ENCODE data around the gene MAN2B2.

MAN2B2 gene

GRCh38 chr4:6655924-6656323 is 80.9 kb downstream of the MAN2B2 start:
- peaks cover 8% of the 10 kb centered on the region for H3K4me1 ChIP-seq (ENCODE audit: control insufficient read depth, insufficient read depth, low read length)
- H3K36me3 ChIP-seq (ENCODE audit: insufficient read depth, low read length), result no peaks in the 10 kb centered on the region
- H3K4me2 ChIP-seq (ENCODE audit: low read length), result no peak overlapping the region
- H3K4me3 ChIP-seq (ENCODE audit: low read length), result no peak overlapping the region
- no peaks in the 10 kb centered on the region for H3K27me3 ChIP-seq (ENCODE audit: control insufficient read depth, insufficient read depth, low read length)
- no peaks in the 10 kb centered on the region for H3K9me3 ChIP-seq (replicated peaks; ENCODE audit: low read length)
- no peak overlapping the region for H3K9ac ChIP-seq (ENCODE audit: low read depth, low read length)

DNA sequence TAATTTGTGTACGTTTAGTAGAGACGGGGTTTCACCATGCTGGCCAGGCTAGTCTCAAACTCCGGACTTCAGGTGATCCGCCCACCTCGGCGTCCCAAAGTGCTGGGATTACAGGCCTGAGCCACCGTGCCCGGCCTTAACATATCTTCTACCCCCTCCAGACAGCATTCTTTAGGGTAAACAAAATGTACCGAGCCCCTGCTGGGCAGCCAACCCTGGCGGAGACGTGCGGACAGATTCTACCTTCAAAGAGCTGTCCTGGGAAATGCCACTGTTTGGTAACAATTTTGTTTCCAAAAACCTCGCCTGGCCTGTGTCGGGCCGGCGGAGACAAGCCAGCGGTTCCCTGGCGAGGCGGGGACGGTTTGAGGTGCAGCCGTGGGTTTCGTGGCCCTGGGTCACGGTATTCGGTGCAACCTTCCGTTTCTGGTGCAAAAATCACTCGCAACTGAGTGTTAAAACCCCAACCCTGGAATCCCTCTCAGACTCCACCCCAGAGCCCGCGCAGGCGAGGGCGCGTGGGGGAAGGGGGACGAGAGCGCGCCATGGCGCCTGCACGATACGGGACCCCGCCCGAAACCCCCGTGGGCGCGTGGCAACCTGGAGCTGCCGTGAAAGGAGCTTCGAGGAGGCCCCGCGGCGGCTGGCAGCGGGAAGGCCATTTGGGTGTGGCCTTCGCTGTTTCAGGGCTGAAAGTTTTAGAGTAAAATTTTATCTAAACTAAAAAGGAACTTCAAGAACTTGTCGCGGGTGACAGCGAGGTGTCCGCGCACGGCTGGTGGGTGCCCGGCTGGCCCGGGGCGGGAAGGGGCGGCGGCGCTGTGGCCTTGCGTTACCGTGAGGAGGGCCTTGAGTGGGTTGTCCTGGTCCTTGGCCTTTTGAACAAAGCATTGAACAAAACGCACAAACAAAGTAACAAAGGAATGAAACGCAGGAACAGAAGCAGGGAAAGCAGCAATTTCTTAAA is 82.5 kb downstream of the MAN2B2 start:
- Histone ChIP-seq H3K4me2 (ENCODE audit: low read length) (no peak overlapping the region), H3K27me3 (ENCODE audit: control insufficient read depth, insufficient read depth, low read length) (no peaks in the 10 kb centered on the region), H3K4me1 (ENCODE audit: control insufficient read depth, insufficient read depth, low read length) (peaks cover 8% of the 10 kb centered on the region), H3K4me3 (ENCODE audit: low read length) (no peak overlapping the region), H3K36me3 (ENCODE audit: insufficient read depth, low read length) (no peaks in the 10 kb centered on the region), H3K9ac (ENCODE audit: low read depth, low read length) (no peak overlapping the region), H3K9me3 (replicated peaks; ENCODE audit: low read length) (no peaks in the 10 kb centered on the region)

DNA sequence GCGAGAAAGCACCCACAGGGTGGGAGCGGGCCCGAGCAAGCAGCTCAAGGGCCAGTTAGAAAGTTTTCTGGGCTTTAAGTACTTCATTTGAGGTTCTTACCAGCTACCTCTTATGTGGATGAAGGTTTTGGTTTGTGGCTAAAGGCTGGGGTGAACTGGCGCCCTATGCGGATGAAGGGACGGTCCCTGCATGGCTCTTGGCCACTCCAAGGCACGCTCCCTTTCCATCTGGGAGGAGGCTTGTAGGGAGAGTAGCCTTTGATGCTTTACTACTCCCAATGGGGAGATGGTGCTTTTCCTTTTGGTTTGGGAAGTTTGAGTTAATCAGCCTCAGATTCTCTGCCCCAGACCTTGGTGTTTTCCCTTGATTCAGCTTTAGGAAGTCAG is 83.2 kb downstream of the MAN2B2 start:
- H3K4me2 ChIP-seq (ENCODE audit: low read length), result peak overlapping the region; percentile 80
- no peaks in the 10 kb centered on the region for H3K9me3 ChIP-seq (replicated peaks; ENCODE audit: low read length)
- H3K36me3 ChIP-seq (ENCODE audit: insufficient read depth, low read length), result no peaks in the 10 kb centered on the region
- H3K27me3 ChIP-seq (ENCODE audit: control insufficient read depth, insufficient read depth, low read length), result peaks cover 7% of the 10 kb centered on the region
- peaks cover 8% of the 10 kb centered on the region for H3K4me1 ChIP-seq (ENCODE audit: control insufficient read depth, insufficient read depth, low read length)
- H3K4me3 ChIP-seq (ENCODE audit: low read length), result peak overlapping the region; percentile 62
- no peak overlapping the region for H3K9ac ChIP-seq (ENCODE audit: low read depth, low read length)

DNA sequence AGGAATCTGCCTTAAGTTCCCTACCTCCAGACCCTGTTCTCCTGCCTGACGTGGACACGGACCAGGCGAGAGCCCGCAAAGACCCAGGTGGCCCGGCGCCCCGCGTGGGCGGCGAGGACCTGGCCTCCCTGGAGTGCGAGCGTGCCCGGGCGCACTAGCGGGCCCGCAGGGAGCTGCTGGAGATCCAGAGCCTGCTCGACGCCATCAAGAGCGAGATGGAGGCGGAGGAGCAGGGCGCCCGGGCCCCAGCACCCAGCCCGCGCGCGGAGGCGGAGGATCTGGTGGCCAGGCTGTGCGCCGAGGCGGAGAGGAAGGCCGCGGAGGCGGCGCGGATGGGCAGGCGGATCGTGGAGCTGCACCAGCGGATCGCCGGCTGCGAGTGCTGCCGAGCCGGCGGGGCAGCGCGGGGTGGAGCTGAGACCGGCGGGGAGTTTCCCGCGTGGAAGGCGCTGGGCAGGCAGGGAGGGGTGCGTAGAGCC is 83.6 kb downstream of the MAN2B2 start:
- Histone ChIP-seq H3K36me3 (ENCODE audit: insufficient read depth, low read length) (no peaks in the 10 kb centered on the region), H3K4me3 (ENCODE audit: low read length) (peak overlapping the region; percentile 62), H3K27me3 (ENCODE audit: control insufficient read depth, insufficient read depth, low read length) (peaks cover 11% of the 10 kb centered on the region), H3K4me2 (ENCODE audit: low read length) (peak overlapping the region; percentile 80), H3K9ac (ENCODE audit: low read depth, low read length) (peak overlapping the region; percentile 56), H3K4me1 (ENCODE audit: control insufficient read depth, insufficient read depth, low read length) (peaks cover 8% of the 10 kb centered on the region), H3K9me3 (replicated peaks; ENCODE audit: low read length) (no peaks in the 10 kb centered on the region)

- Histone ChIP-seq H3K27me3 (ENCODE audit: control insufficient read depth, insufficient read depth, low read length) (peaks cover 20% of the 10 kb centered on the region), H3K4me1 (ENCODE audit: control insufficient read depth, insufficient read depth, low read length) (peaks cover 18% of the 10 kb centered on the region)
Observed at GRCh38 chr4:6659897-6660296, 84.9 kb downstream of the MAN2B2 start.

GRCh38 chr4:6660430-6660829 is 85.4 kb downstream of the MAN2B2 start:
- Histone ChIP-seq H3K9me3 (replicated peaks; ENCODE audit: low read length) (no peaks in the 10 kb centered on the region), H3K4me2 (ENCODE audit: low read length) (no peak overlapping the region), H3K27me3 (ENCODE audit: control insufficient read depth, insufficient read depth, low read length) (peaks cover 25% of the 10 kb centered on the region), H3K36me3 (ENCODE audit: insufficient read depth, low read length) (no peaks in the 10 kb centered on the region), H3K9ac (ENCODE audit: low read depth, low read length) (no peak overlapping the region), H3K4me1 (ENCODE audit: control insufficient read depth, insufficient read depth, low read length) (peaks cover 18% of the 10 kb centered on the region), H3K4me3 (ENCODE audit: low read length) (no peak overlapping the region)

More at GRCh38 chr4:6659897-6660296, 84.9 kb downstream of the MAN2B2 start:
- H3K4me2 ChIP-seq (ENCODE audit: low read length), result no peak overlapping the region
- no peaks in the 10 kb centered on the region for H3K36me3 ChIP-seq (ENCODE audit: insufficient read depth, low read length)
- no peaks in the 10 kb centered on the region for H3K9me3 ChIP-seq (replicated peaks; ENCODE audit: low read length)
- H3K9ac ChIP-seq (ENCODE audit: low read depth, low read length), result no peak overlapping the region
- no peak overlapping the region for H3K4me3 ChIP-seq (ENCODE audit: low read length)

DNA sequence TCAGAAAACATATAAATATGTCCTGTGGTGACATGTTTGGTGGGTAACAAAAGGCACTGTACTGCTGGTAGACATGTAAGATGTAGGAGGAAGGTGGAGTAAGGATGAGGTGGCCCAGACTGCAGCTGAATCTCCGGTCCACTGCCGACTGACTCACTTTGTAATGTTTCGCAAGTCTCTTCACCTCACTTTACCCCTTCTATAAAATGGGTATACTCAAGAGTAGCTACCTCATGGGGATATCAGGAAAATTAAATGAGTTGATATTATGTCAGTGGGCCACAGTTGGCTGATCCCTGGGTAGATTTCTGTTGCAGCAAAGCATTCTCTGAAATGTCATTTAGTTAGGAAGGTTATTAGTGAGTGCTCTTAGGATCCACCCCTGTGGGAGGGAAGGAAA is 87.6 kb downstream of the MAN2B2 start:
- H3K4me3 ChIP-seq (ENCODE audit: low read length), result no peak overlapping the region
- peaks cover 18% of the 10 kb centered on the region for H3K4me1 ChIP-seq (ENCODE audit: control insufficient read depth, insufficient read depth, low read length)
- H3K9ac ChIP-seq (ENCODE audit: low read depth, low read length), result no peak overlapping the region
- peaks cover 25% of the 10 kb centered on the region for H3K27me3 ChIP-seq (ENCODE audit: control insufficient read depth, insufficient read depth, low read length)
- no peaks in the 10 kb centered on the region for H3K36me3 ChIP-seq (ENCODE audit: insufficient read depth, low read length)
- H3K4me2 ChIP-seq (ENCODE audit: low read length), result no peak overlapping the region
- no peaks in the 10 kb centered on the region for H3K9me3 ChIP-seq (replicated peaks; ENCODE audit: low read length)

- Histone ChIP-seq H3K9me3 (replicated peaks; ENCODE audit: low read length) (no peaks in the 10 kb centered on the region), H3K4me3 (ENCODE audit: low read length) (peak overlapping the region; percentile 51), H3K4me2 (ENCODE audit: low read length) (peak overlapping the region; percentile 74), H3K4me1 (ENCODE audit: control insufficient read depth, insufficient read depth, low read length) (peaks cover 21% of the 10 kb centered on the region), H3K9ac (ENCODE audit: low read depth, low read length) (no peak overlapping the region), H3K27me3 (ENCODE audit: control insufficient read depth, insufficient read depth, low read length) (peaks cover 25% of the 10 kb centered on the region), H3K36me3 (ENCODE audit: insufficient read depth, low read length) (no peaks in the 10 kb centered on the region)
Observed at GRCh38 chr4:6663596-6664393, 88.8 kb downstream of the MAN2B2 start.

DNA sequence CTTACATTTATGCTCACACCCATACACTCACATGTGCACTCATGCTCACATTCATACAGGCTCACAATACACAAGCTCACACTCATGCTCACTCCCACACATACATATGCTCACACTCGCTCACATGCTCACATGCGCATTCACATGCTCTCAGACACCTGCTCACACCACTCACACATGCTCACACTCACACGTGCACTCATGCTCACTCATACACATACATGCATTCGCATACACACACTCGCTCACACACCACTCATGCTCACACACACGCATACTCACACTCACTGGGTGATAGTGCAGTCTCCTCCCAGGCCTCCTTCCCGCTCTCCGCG is 90.3 kb downstream of the MAN2B2 start:
- H3K4me2 ChIP-seq (ENCODE audit: low read length), result no peak overlapping the region
- no peaks in the 10 kb centered on the region for H3K36me3 ChIP-seq (ENCODE audit: insufficient read depth, low read length)
- no peak overlapping the region for H3K4me3 ChIP-seq (ENCODE audit: low read length)
- H3K27me3 ChIP-seq (ENCODE audit: control insufficient read depth, insufficient read depth, low read length), result peaks cover 25% of the 10 kb centered on the region
- peaks cover 20% of the 10 kb centered on the region for H3K4me1 ChIP-seq (ENCODE audit: control insufficient read depth, insufficient read depth, low read length)
- H3K9me3 ChIP-seq (replicated peaks; ENCODE audit: low read length), result no peaks in the 10 kb centered on the region
- H3K9ac ChIP-seq (ENCODE audit: low read depth, low read length), result no peak overlapping the region

DNA sequence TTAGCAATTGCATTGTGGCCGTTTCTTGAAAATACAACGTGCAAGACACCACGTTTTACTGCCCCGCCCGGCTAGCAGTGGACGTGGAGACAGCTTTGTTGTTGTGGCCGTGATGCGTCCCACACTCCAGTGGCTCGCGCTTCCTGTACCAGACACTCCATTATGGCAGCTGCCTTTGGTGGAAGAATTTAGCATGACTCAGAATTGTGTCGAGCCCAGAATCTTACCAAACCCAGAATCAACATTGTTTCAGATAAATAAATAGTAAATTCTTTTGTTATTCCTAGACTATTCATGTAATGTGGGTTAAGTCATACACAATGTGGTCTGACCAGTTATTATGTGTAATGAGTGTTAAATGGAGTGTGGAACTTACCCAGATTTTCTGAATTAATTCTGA is 93.4 kb downstream of the MAN2B2 start:
- Histone ChIP-seq H3K36me3 (ENCODE audit: insufficient read depth, low read length) (no peaks in the 10 kb centered on the region), H3K9ac (ENCODE audit: low read depth, low read length) (no peak overlapping the region), H3K27me3 (ENCODE audit: control insufficient read depth, insufficient read depth, low read length) (peaks cover 17% of the 10 kb centered on the region), H3K4me1 (ENCODE audit: control insufficient read depth, insufficient read depth, low read length) (peaks cover 20% of the 10 kb centered on the region), H3K9me3 (replicated peaks; ENCODE audit: low read length) (no peaks in the 10 kb centered on the region), H3K4me3 (ENCODE audit: low read length) (no peak overlapping the region), H3K4me2 (ENCODE audit: low read length) (peak overlapping the region; percentile 38)

DNA sequence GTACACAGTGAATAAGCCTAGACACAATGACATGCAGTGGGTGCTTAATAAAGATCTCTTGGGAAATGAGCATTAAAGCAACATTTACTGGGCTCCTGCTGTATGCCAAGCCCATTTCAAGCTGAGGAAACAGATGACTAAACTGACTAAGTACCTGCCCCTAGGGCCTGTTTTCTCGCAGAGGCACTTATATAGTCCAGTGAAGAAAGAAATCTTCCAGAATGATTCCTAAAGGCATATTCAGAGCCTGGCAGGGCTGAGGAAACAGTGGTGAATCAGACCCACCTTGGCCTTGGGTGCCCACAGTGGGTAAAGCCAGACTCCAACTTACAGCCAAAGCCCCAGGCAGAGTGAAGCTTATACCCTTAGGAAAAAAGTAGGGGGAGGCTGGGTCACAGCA is 96.7 kb downstream of the MAN2B2 start:
- H3K9ac ChIP-seq (ENCODE audit: low read depth, low read length), result no peak overlapping the region
- H3K4me2 ChIP-seq (ENCODE audit: low read length), result no peak overlapping the region
- no peaks in the 10 kb centered on the region for H3K9me3 ChIP-seq (replicated peaks; ENCODE audit: low read length)
- H3K27me3 ChIP-seq (ENCODE audit: control insufficient read depth, insufficient read depth, low read length), result no peaks in the 10 kb centered on the region
- H3K36me3 ChIP-seq (ENCODE audit: insufficient read depth, low read length), result peaks cover 3% of the 10 kb centered on the region
- peaks cover 28% of the 10 kb centered on the region for H3K4me1 ChIP-seq (ENCODE audit: control insufficient read depth, insufficient read depth, low read length)
- no peak overlapping the region for H3K4me3 ChIP-seq (ENCODE audit: low read length)

Measured in skeletal muscle satellite cell (primary cell).